ENCODE results near the gene CEACAM4.

CEACAM4 gene

GRCh38 chr19:41601771-41602170, 25.1 kb downstream of the CEACAM4 start:
- Histone ChIP-seq H3K4me3 (ENCODE audit: low read depth, low read length) (no peak overlapping the region), H3K27me3 (peaks cover 47% of the 10 kb centered on the region), H3K9me3 (no peaks in the 10 kb centered on the region), H3K36me3 (no peaks in the 10 kb centered on the region), H3K4me1 (no peaks in the 10 kb centered on the region)
- TF ChIP-seq CTCF (IDR thresholded peaks at IDR 0.05; ENCODE audit: low read depth, low read length): no peak
- DNase-seq: no peak

GRCh38 chr19:41599175-41599966, 27.5 kb downstream of the CEACAM4 start:
- no peak for TF ChIP-seq CTCF (IDR thresholded peaks at IDR 0.05; ENCODE audit: low read depth, low read length)
- Histone ChIP-seq H3K4me3 (ENCODE audit: low read depth, low read length) (no peak overlapping the region), H3K36me3 (no peaks in the 10 kb centered on the region), H3K9me3 (no peaks in the 10 kb centered on the region), H3K4me1 (no peaks in the 10 kb centered on the region), H3K27me3 (peaks cover 36% of the 10 kb centered on the region)
- no peak for DNase-seq

- Histone ChIP-seq H3K27me3 (peaks cover 21% of the 10 kb centered on the region), H3K9me3 (no peaks in the 10 kb centered on the region), H3K4me1 (no peaks in the 10 kb centered on the region), H3K36me3 (no peaks in the 10 kb centered on the region), H3K4me3 (ENCODE audit: low read depth, low read length) (no peak overlapping the region)
- peak; percentile 70 for DNase-seq
- peak; percentile 99 for TF ChIP-seq CTCF (IDR thresholded peaks at IDR 0.05; ENCODE audit: low read depth, low read length)
Observed at GRCh38 chr19:41597600-41598041, 29.3 kb downstream of the CEACAM4 start.

- peaks cover 6% of the 10 kb centered on the region; the same call in 1 of the 2 replicates for H3K27me3 ChIP-seq
- DNase-seq: no peak
- H3K4me1 ChIP-seq: no peaks in the 10 kb centered on the region
Observed at GRCh38 chr19:41595890-41596280, 31.0 kb downstream of the CEACAM4 start.

GRCh38 chr19:41595258-41595889, 31.5 kb downstream of the CEACAM4 start:
- peak; percentile 57 for DNase-seq
- Histone ChIP-seq H3K4me3 (ENCODE audit: low read depth, low read length) (no peak overlapping the region), H3K4me1 (no peaks in the 10 kb centered on the region), H3K36me3 (no peaks in the 10 kb centered on the region), H3K27me3 (0 out of 2 replicates have a peak, but pooled peaks cover 3% of the 10 kb centered on the region), H3K9me3 (no peaks in the 10 kb centered on the region)
- TF ChIP-seq CTCF (IDR thresholded peaks at IDR 0.05; ENCODE audit: low read depth, low read length): peak; percentile 81

More at GRCh38 chr19:41595890-41596280, 31.0 kb downstream of the CEACAM4 start:
- Histone ChIP-seq H3K9me3 (no peaks in the 10 kb centered on the region), H3K36me3 (no peaks in the 10 kb centered on the region), H3K4me3 (ENCODE audit: low read depth, low read length) (no peak overlapping the region)
- TF ChIP-seq CTCF (IDR thresholded peaks at IDR 0.05; ENCODE audit: low read depth, low read length): no peak

All from BE2C (cell line).